Neural crest cell (in vitro differentiated cells): ENCODE data around the gene LAMB4. TPM values are rescaled to one million over a fixed set of nuclear protein-coding genes. Genes with fewer than 3 reads are reported as not detected.

Experiments
- DNase-seq: peaks from one replicate; pipeline ENCODE4 v3.0.0; 2021; ENCODE audit warnings: low read depth, mixed read lengths, low spot score
- H3K27ac Mint-ChIP-seq: one replicate; pipeline ENCODE4 v1.8.0; 2021; ENCODE audit warnings: mild to moderate bottlenecking, mixed read lengths; ENCODE audit not compliant: unreplicated experiment
- H3K27me3 Mint-ChIP-seq: 2 replicates; pipeline ENCODE4 v1.8.0; 2021; ENCODE audit warnings: low read depth, mild to moderate bottlenecking, mixed read lengths
- H3K36me3 Mint-ChIP-seq: 2 replicates; pipeline ENCODE4 v1.8.0; 2021; ENCODE audit warnings: low read depth, mild to moderate bottlenecking, mixed read lengths
- H3K4me1 Mint-ChIP-seq: 2 replicates; pipeline ENCODE4 v1.8.0; 2021; ENCODE audit warnings: mixed read lengths
- H3K4me3 Mint-ChIP-seq: one replicate; pipeline ENCODE4 v1.8.0; 2021; ENCODE audit warnings: mild to moderate bottlenecking, mixed read lengths
- H3K9me3 Mint-ChIP-seq: 2 replicates; pipeline ENCODE4 v1.8.0; 2021; ENCODE audit warnings: mixed read lengths
- total RNA-seq: library from RNA; stranded (reverse); gene quantifications from 2 replicates; pipeline ENCODE4 v1.2.1, GENCODE V29; 2021
- TF ChIP-seq, protein P1 (sequence below): fragments of 200-600 bp; sonication (generic); conservative IDR thresholded peaks from 2 replicates; pipeline ENCODE4 v1.5.0; 2021; ENCODE audit warnings: antibody characterized with exemption, mild to moderate bottlenecking

LAMB4 gene
- total RNA-seq, 1 donor from 2014 or later = 0.16 TPM

DNA sequence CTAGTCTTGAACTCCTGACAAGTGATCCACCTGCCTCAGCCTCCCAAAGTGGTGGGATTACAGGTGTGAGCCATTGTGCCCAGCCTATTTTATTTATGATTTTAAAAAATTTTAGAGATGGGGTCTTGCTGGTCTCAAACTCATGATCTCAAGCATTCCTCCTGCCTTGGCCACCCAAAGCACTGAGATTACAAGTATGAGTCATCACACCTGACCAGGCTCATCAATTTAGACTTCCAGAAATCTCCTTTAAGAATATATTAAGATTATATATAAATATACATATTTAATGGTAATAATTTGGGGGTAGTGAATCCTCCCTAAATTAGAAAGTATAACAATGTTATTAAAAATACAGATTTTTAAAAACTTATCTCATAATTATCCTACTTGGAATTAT is 156.3 kb downstream of the LAMB4 start:
- no peak overlapping the region for H3K4me3 Mint-ChIP-seq
- DNase-seq = no peak
- H3K4me1 Mint-ChIP-seq = peaks cover 22% of the 10 kb centered on the region
- TF ChIP-seq, protein P1, sequence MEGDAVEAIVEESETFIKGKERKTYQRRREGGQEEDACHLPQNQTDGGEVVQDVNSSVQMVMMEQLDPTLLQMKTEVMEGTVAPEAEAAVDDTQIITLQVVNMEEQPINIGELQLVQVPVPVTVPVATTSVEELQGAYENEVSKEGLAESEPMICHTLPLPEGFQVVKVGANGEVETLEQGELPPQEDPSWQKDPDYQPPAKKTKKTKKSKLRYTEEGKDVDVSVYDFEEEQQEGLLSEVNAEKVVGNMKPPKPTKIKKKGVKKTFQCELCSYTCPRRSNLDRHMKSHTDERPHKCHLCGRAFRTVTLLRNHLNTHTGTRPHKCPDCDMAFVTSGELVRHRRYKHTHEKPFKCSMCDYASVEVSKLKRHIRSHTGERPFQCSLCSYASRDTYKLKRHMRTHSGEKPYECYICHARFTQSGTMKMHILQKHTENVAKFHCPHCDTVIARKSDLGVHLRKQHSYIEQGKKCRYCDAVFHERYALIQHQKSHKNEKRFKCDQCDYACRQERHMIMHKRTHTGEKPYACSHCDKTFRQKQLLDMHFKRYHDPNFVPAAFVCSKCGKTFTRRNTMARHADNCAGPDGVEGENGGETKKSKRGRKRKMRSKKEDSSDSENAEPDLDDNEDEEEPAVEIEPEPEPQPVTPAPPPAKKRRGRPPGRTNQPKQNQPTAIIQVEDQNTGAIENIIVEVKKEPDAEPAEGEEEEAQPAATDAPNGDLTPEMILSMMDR = no peak
- no peak overlapping the region for H3K27ac Mint-ChIP-seq
- H3K36me3 Mint-ChIP-seq = peaks cover 26% of the 10 kb centered on the region
- no peaks in the 10 kb centered on the region for H3K9me3 Mint-ChIP-seq
- H3K27me3 Mint-ChIP-seq = no peaks in the 10 kb centered on the region

Other genes with a start within 250 kb of the LAMB4 start
- gene DLD, start 239.2 kb downstream of the LAMB4 start, total RNA-seq = 77.6 and 82.1 TPM in 2 replicates
- gene LAMB1, start 127.2 kb downstream of the LAMB4 start, total RNA-seq = 127 and 131 TPM in 2 replicates